HL-60/S4 treated with retinoic acid at 250 ng/mL for 4 days and 3 days (cell line): ENCODE results near the gene TMEM101.
"Not testable (repeated sequence)": the region's sequence is repeated elsewhere in the genome, so short reads cannot be mapped to it uniquely, and the experiment has no call there.

Experiments used
- in situ Hi-C: fragments of 300-500 bp; cut with MboI; formaldehyde crosslinking; loops from 2 replicates; pipeline ENCODE4 v1.7.0; 2022; ENCODE audit warnings: low sequenced_read_pairs

The TMEM101 gene

GRCh38 chr17:44001461-44001920 lies 13.3 kb downstream of the TMEM101 start:
- in situ Hi-C loops = no loop called here

- in situ Hi-C loops = no loop called here
Measured at GRCh38 chr17:44000871-44001460, 13.8 kb downstream of the TMEM101 start.

- in situ Hi-C loops = no loop called here
Measured at GRCh38 chr17:44000141-44000860, 14.5 kb downstream of the TMEM101 start.

GRCh38 chr17:43999024-43999423 lies 15.7 kb downstream of the TMEM101 start:
- in situ Hi-C loops = no loop called here

- in situ Hi-C loops = no loop called here
Measured at GRCh38 chr17:43998552-43998951, 16.2 kb downstream of the TMEM101 start.

- in situ Hi-C loops = not testable (repeated sequence)
Measured at GRCh38 chr17:43997180-43997579, 17.6 kb downstream of the TMEM101 start.

- in situ Hi-C loops = no loop called here
Measured at GRCh38 chr17:43995150-43995471, 19.7 kb downstream of the TMEM101 start.

GRCh38 chr17:43994272-43995149 lies 20.3 kb downstream of the TMEM101 start:
- in situ Hi-C loops = no loop called here

- in situ Hi-C loops = no loop called here
Measured at GRCh38 chr17:43992641-43993040, 22.1 kb downstream of the TMEM101 start.

- in situ Hi-C loops = no loop called here
Measured at GRCh38 chr17:43988301-43988700, 26.5 kb downstream of the TMEM101 start.

GRCh38 chr17:43987131-43988021 lies 27.4 kb downstream of the TMEM101 start:
- in situ Hi-C loops = no loop called here

GRCh38 chr17:43986225-43986981 lies 28.4 kb downstream of the TMEM101 start:
- in situ Hi-C loops = no loop called here

- in situ Hi-C loops = no loop called here
Measured at GRCh38 chr17:43984521-43984920, 30.2 kb downstream of the TMEM101 start.

- in situ Hi-C loops = no loop called here
Measured at GRCh38 chr17:43983515-43984411, 31.0 kb downstream of the TMEM101 start.

- in situ Hi-C loops = no loop called here
Measured at GRCh38 chr17:43983196-43983514, 31.6 kb downstream of the TMEM101 start.

GRCh38 chr17:43982171-43982570 lies 32.6 kb downstream of the TMEM101 start:
- in situ Hi-C loops = no loop called here

- in situ Hi-C loops = no loop called here
Measured at GRCh38 chr17:43979671-43980070, 35.1 kb downstream of the TMEM101 start.

- in situ Hi-C loops = no loop called here
Measured at GRCh38 chr17:43979011-43979410, 35.8 kb downstream of the TMEM101 start.

- in situ Hi-C loops = no loop called here
Measured at GRCh38 chr17:43978078-43978477, 36.7 kb downstream of the TMEM101 start.
